Nephron (organoid): ENCODE data around the gene DNAL4.

Experiments
- H3K27ac Mint-ChIP-seq, 3 experiments: 2 replicates each; pipeline ENCODE4 v1.8.0; 2020; ENCODE audit warnings: mixed read lengths in 3 of 3, mild to moderate bottlenecking in 2 of 3, moderate library complexity in 1 of 3
- H3K27me3 Mint-ChIP-seq: 2 replicates; pipeline ENCODE4 v1.8.0; 2021; ENCODE audit warnings: low read depth, mild to moderate bottlenecking, moderate library complexity, mixed read lengths
- H3K36me3 Mint-ChIP-seq: 2 replicates; pipeline ENCODE4 v1.8.0; 2020; ENCODE audit warnings: low read depth, mixed read lengths
- H3K4me1 Mint-ChIP-seq: 2 replicates; pipeline ENCODE4 v1.8.0; 2020; ENCODE audit warnings: mixed read lengths
- H3K4me3 Mint-ChIP-seq, 3 experiments: 2 replicates each; pipeline ENCODE4 v1.8.0; 2020; ENCODE audit warnings: mild to moderate bottlenecking in 3 of 3, mixed read lengths in 3 of 3, moderate library complexity in 2 of 3
- H3K9me3 Mint-ChIP-seq: 2 replicates; pipeline ENCODE4 v1.8.0; 2020; ENCODE audit warnings: mixed read lengths
- TF ChIP-seq, protein P1 (sequence below), 3 experiments: fragments of 200-600 bp; sonication (generic); IDR thresholded peaks; one replicate each; pipeline ENCODE4 v1.5.0; 2021; ENCODE audit warnings: antibody characterized with exemption in 3 of 3; ENCODE audit not compliant: unreplicated experiment in 3 of 3

The DNAL4 gene

DNA sequence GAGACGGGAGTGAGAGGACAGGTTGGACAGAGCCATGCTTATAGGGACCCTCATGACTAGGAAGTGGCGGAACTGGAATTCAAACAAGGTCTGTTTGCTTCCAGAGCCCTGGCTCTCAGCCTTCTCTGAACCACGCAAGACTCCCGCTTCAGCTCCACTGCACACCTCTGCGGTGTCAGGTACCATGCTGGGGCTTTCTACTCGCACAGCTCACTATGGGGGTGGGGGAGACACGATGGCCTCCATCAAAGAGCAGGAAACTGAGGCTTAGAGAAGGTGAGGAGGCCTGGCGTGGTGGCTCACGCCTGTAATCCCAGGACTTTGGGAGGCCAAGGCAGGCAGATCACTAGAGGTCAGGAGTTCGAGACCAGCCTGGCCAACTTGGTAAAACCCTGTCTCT is 52.4 kb downstream of the DNAL4 start:
- H3K36me3 Mint-ChIP-seq = peaks cover 55% of the 10 kb centered on the region
- no peak overlapping the region for H3K4me3 Mint-ChIP-seq
- no peaks in the 10 kb centered on the region for H3K27me3 Mint-ChIP-seq
- no peak overlapping the region for H3K27ac Mint-ChIP-seq
- H3K4me1 Mint-ChIP-seq = peaks cover 7% of the 10 kb centered on the region
- no peaks in the 10 kb centered on the region for H3K9me3 Mint-ChIP-seq
- TF ChIP-seq, protein P1, sequence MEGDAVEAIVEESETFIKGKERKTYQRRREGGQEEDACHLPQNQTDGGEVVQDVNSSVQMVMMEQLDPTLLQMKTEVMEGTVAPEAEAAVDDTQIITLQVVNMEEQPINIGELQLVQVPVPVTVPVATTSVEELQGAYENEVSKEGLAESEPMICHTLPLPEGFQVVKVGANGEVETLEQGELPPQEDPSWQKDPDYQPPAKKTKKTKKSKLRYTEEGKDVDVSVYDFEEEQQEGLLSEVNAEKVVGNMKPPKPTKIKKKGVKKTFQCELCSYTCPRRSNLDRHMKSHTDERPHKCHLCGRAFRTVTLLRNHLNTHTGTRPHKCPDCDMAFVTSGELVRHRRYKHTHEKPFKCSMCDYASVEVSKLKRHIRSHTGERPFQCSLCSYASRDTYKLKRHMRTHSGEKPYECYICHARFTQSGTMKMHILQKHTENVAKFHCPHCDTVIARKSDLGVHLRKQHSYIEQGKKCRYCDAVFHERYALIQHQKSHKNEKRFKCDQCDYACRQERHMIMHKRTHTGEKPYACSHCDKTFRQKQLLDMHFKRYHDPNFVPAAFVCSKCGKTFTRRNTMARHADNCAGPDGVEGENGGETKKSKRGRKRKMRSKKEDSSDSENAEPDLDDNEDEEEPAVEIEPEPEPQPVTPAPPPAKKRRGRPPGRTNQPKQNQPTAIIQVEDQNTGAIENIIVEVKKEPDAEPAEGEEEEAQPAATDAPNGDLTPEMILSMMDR (IDR thresholded peaks at IDR 0.05; ENCODE audit: unreplicated experiment in 3 of 3) = no peak

DNA sequence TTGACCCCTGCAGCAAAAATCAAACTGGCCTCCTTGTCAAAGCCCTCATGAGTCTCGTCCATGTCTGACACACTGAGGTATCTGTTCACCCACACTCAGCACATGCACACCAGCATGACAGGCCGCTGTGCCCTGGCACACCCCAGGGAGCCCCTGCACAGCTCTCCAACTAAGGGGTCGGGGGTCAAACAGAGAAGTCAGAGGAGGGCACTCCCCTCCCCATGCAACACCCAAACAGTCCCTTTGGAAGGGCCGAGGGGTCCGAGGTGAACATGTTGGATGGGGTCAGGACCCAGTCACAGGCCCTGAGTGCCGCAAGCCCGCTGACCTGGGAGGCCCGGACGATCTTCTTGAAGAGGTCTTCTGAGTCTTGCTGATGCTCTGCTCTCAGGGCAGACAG is 52.8 kb downstream of the DNAL4 start:
- H3K27ac Mint-ChIP-seq = no peak overlapping the region
- H3K9me3 Mint-ChIP-seq = no peaks in the 10 kb centered on the region
- peaks cover 7% of the 10 kb centered on the region for H3K4me1 Mint-ChIP-seq
- H3K36me3 Mint-ChIP-seq = peaks cover 56% of the 10 kb centered on the region
- TF ChIP-seq, protein P1 (IDR thresholded peaks at IDR 0.05; ENCODE audit: unreplicated experiment in 3 of 3) = no peak
- no peak overlapping the region for H3K4me3 Mint-ChIP-seq
- H3K27me3 Mint-ChIP-seq = no peaks in the 10 kb centered on the region

DNA sequence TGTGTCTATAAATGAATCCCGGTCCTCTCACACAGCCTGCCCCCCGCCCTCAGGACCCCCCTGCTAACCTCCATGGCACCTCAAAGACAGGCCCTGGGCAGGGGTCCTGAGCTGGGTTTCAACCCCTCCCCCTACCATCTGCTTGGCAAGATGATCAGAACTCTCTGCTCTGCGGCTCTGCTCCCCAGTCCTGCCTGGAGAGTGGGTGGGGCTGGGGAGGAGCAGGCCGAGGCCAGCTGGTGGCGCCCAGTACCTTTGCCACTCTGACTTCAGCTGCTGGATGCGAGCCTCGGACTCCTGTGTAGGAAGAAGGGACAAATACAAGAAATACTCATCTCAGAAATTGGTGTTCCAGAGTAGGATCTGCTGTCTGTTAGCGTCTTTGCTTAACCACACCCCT is 53.2 kb downstream of the DNAL4 start:
- H3K27me3 Mint-ChIP-seq = no peaks in the 10 kb centered on the region
- no peaks in the 10 kb centered on the region for H3K9me3 Mint-ChIP-seq
- TF ChIP-seq, protein P1 (IDR thresholded peaks at IDR 0.05; ENCODE audit: unreplicated experiment in 3 of 3) = no peak
- H3K4me3 Mint-ChIP-seq = no peak overlapping the region
- no peak overlapping the region for H3K27ac Mint-ChIP-seq
- peaks cover 7% of the 10 kb centered on the region for H3K4me1 Mint-ChIP-seq
- peaks cover 56% of the 10 kb centered on the region for H3K36me3 Mint-ChIP-seq

DNA sequence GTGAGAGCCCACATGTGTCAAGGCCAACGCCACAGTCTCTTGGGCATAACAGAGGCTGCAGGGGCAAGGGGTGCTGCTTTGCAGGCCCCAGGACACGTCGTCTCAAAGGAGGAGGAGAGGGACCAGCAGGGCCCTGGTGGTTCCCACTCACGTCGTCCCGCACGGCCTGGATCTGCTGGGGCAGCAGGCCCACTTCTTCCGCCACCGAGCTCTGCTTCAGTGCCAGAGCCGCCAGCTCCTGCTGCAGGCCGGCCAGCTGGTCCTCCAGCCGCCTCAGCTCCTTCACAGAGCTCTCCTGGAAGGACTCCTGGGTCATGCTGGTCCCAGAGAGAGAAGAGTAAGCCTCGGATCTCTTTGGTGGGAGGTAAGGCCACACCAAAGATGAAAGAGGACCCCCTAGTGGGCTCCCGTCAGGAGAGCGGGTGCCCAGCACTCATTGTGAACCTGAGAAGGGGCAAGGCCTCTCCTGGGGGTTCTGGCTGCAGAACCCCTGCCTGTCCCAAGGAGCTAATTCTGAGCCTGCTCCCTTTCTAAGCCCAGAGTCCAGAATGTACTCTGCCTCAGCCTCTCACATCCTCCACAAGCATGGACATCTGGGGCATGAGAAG is 53.7 kb downstream of the DNAL4 start:
- Mint-ChIP-seq H3K27me3 (no peaks in the 10 kb centered on the region), H3K9me3 (no peaks in the 10 kb centered on the region), H3K27ac (no peak overlapping the region), H3K4me3 (no peak overlapping the region), H3K4me1 (peaks cover 6% of the 10 kb centered on the region), H3K36me3 (peaks cover 56% of the 10 kb centered on the region)
- TF ChIP-seq, protein P1 (IDR thresholded peaks at IDR 0.05; ENCODE audit: unreplicated experiment in 3 of 3) = no peak

DNA sequence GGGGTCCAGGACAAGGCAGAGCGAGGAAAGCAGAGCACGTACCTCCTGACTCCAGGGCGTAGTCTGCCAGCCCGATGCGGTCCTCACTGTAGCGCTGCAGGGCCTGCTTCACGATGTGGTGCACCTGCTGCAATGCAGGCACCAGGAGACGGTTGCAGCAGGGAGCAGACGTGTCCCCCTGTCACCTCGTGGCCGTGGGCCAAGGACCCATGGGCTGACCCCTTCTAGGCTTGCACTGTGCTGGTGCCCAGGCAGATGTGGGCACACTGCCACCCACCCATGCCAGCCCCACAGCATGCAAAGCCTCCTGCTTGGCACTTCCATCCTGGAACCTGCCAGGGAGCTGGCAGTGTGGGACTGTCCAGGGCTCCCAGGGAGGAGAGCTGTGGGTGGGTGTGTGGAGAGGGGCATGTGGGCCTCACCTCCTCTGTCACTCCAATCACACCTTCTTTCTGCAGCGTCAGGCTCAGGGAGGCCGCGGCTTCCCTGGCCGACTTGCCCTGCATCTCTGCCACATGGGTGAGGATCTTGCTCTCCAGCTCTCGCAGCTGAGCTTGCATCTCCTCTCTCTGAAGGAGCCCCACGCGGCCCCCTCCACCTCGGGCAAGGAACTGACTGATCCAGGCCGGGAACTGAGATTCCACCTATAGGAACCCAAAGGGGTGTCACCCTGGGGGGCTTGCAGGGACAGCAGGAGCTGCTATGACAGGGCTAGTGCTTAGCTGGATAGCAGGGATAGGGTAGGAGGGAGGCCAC is 54.5 kb downstream of the DNAL4 start:
- H3K36me3 Mint-ChIP-seq = peaks cover 55% of the 10 kb centered on the region
- no peaks in the 10 kb centered on the region for H3K9me3 Mint-ChIP-seq
- TF ChIP-seq, protein P1 (IDR thresholded peaks at IDR 0.05; ENCODE audit: unreplicated experiment in 3 of 3) = no peak
- H3K4me1 Mint-ChIP-seq = peaks cover 3% of the 10 kb centered on the region
- no peak overlapping the region for H3K4me3 Mint-ChIP-seq
- H3K27ac Mint-ChIP-seq = no peak overlapping the region
- H3K27me3 Mint-ChIP-seq = no peaks in the 10 kb centered on the region
